ENCODE measurements around the gene TAS2R60.

- TF ChIP-seq CTCF (conservative IDR thresholded peaks at IDR 0.05; ENCODE audit: low read length) (no peak), EZH2phosphoT487 (IDR thresholded peaks at IDR 0.05; ENCODE audit: borderline replicate concordance, low read depth, low read length) (no peak)
These were observed 12.2 kb downstream of the TAS2R60 start for GRCh38 chr7:143455491-143455890.

Measured in OCI-LY7 (cell line).